LNCAP (cell line): ENCODE data around the gene SLC25A25.

ENCODE experiments used
- CTCF ChIP-seq: fragments of 450-650 bp; IDR thresholded peaks from 2 replicates; pipeline ENCODE4 v1.5.1; 2017; ENCODE audit warnings: mild to moderate bottlenecking

The SLC25A25 gene

GRCh38 chr9:128142596-128142995, 74.6 kb downstream of the SLC25A25 start:
- no peak for TF ChIP-seq CTCF

GRCh38 chr9:128143525-128144238, 75.7 kb downstream of the SLC25A25 start:
- TF ChIP-seq CTCF: no peak

GRCh38 chr9:128144239-128145181, 76.5 kb downstream of the SLC25A25 start:
- no peak for TF ChIP-seq CTCF

- TF ChIP-seq CTCF: no peak
Measured at GRCh38 chr9:128145536-128145935, 77.5 kb downstream of the SLC25A25 start.

GRCh38 chr9:128145951-128146351, 77.9 kb downstream of the SLC25A25 start:
- no peak for TF ChIP-seq CTCF

GRCh38 chr9:128146591-128147120, 78.6 kb downstream of the SLC25A25 start:
- no peak for TF ChIP-seq CTCF

GRCh38 chr9:128148509-128149000, 80.5 kb downstream of the SLC25A25 start:
- no peak for TF ChIP-seq CTCF
